CD4-positive, alpha-beta T cell (primary cell): ENCODE measurements around the gene CD72. TPM values are rescaled to one million over a fixed set of nuclear protein-coding genes. Genes with fewer than 3 reads are reported as not detected.

Experiments
- ATAC-seq: fragments of 200-7000 bp; cut with Tn5 transposase; one replicate; pipeline ENCODE4 v1.10.0; 2022; ENCODE audit warnings: mild to moderate bottlenecking; ENCODE audit not compliant: poor library complexity
- CTCF ChIA-PET: fragments of 350-600 bp; sonication (Branson Sonifier 250); formaldehyde crosslinking; loops from one replicate; lab custom pipeline; 2021; ENCODE audit warnings: antibody characterized with exemption, inconsistent platforms; lab: Charles Lee
- POLR2A ChIA-PET: fragments of 350-600 bp; sonication (Branson Sonifier 250); formaldehyde crosslinking; loops from one replicate; lab custom pipeline; 2021; ENCODE audit warnings: antibody characterized with exemption, inconsistent platforms; lab: Charles Lee
- DNase-seq, 14 experiments: peaks; one replicate each; pipeline ENCODE4 v3.0.0-alpha.2; 2013 to 2020; ENCODE audit warnings: mixed read lengths in 2 of 14
- H3K27ac ChIP-seq, 2 donors: one replicate each; pipeline versions ENCODE4 v1.5.1 to v1.7.0; 2013; ENCODE audit warnings: low read length in 2 of 2, low read depth in 1 of 2, mild to moderate bottlenecking in 1 of 2
- H3K27me3 ChIP-seq, 2 experiments: 1 replicate in 1 of 2; 2 replicates in 1 of 2; pipeline versions ENCODE4 v1.6.1 to v1.7.0; 2013; ENCODE audit warnings: low read length in 2 of 2, control low read depth in 1 of 2, mild to moderate bottlenecking in 1 of 2, moderate library complexity in 1 of 2; ENCODE audit not compliant: insufficient read depth in 2 of 2, control insufficient read depth in 1 of 2
- H3K36me3 ChIP-seq: one replicate; pipeline ENCODE4 v1.6.1; 2013; ENCODE audit warnings: low read length, control low read depth; ENCODE audit not compliant: insufficient read depth
- H3K4me1 ChIP-seq: one replicate; pipeline ENCODE4 v1.6.1; 2013; ENCODE audit warnings: low read length, control low read depth; ENCODE audit not compliant: insufficient read depth
- H3K4me3 ChIP-seq: one replicate; pipeline ENCODE4 v1.5.1; 2013; ENCODE audit warnings: mild to moderate bottlenecking, low read length, moderate library complexity
- H3K9me3 ChIP-seq, 2 experiments: 1 replicate in 1 of 2; 2 replicates in 1 of 2; pipeline versions ENCODE4 v1.6.1 to v1.7.0; 2013; ENCODE audit warnings: low read length in 2 of 2, mild to moderate bottlenecking in 2 of 2, control low read depth in 1 of 2, moderate library complexity in 1 of 2; ENCODE audit not compliant: control insufficient read depth in 1 of 2, insufficient read depth in 1 of 2
- H3K27ac Mint-ChIP-seq: one replicate; pipeline ENCODE4 v1.8.0; 2020; ENCODE audit warnings: mixed read lengths
- H3K27me3 Mint-ChIP-seq: one replicate; pipeline ENCODE4 v1.8.0; 2021; ENCODE audit warnings: mixed read lengths
- H3K36me3 Mint-ChIP-seq: one replicate; pipeline ENCODE4 v1.8.0; 2021; ENCODE audit warnings: low read depth, mixed read lengths
- H3K4me1 Mint-ChIP-seq: one replicate; pipeline ENCODE4 v1.8.0; 2021; ENCODE audit warnings: low read depth, mixed read lengths
- H3K4me3 Mint-ChIP-seq: one replicate; pipeline ENCODE4 v1.8.0; 2020; ENCODE audit warnings: mild to moderate bottlenecking, mixed read lengths
- H3K9me3 Mint-ChIP-seq: one replicate; pipeline ENCODE4 v1.8.0; 2020; ENCODE audit warnings: mixed read lengths
- CTCF ChIP-seq: fragments of 200-600 bp; IDR thresholded peaks from one replicate; pipeline ENCODE4 v1.8.0; 2022; ENCODE audit warnings: antibody characterized with exemption, mild to moderate bottlenecking
- intact Hi-C, 2 experiments: fragments of 100-400 bp; cut with DNase I in 1 of 2; cut with micrococcal nuclease in 1 of 2; formaldehyde crosslinking; loops; one replicate each; pipeline versions ENCODE4 v1.15.1 to v1.9.0; 2023 to 2025; cut with DNase I, micrococcal nuclease
- total RNA-seq, 174 experiments: library from RNA in 2 of 174; stranded (reverse) in 2 of 174; gene quantifications; one replicate each; pipeline ENCODE4 v1.2.3 and lab custom pipeline; 2021 to 2026

The CD72 gene
- total RNA-seq, 2 experiments from 2014 or later, result 2.3 to 3.6 TPM

GRCh38 chr9:35653611-35654010, 35.4 kb upstream of the CD72 start:
- peaks cover 7% of the 10 kb centered on the region for H3K36me3 ChIP-seq
- peaks cover 33% of the 10 kb centered on the region for H3K36me3 Mint-ChIP-seq
- no peak overlapping the region for H3K4me3 Mint-ChIP-seq
- ChIA-PET POLR2A (no interaction called here), CTCF (interaction anchor here (0.7 to 1.0 kb wide), 2 partner anchors 18 to 43 kb away, joined by 3 read pairs; no protein-coding TSS in a partner anchor)
- H3K27ac Mint-ChIP-seq, result peak overlapping the region; percentile 52
- H3K9me3 ChIP-seq, result peaks cover 0 to 4% of the 10 kb centered on the region in 2 experiments
- no peak for TF ChIP-seq CTCF
- peaks cover 8% of the 10 kb centered on the region for H3K27me3 Mint-ChIP-seq
- peak overlapping the region in 1 of 2 donors; percentile 2 for H3K27ac ChIP-seq
- no peaks in the 10 kb centered on the region for H3K27me3 ChIP-seq
- intact Hi-C loops, result loop anchor here in 1 of 2 experiments (5.0 kb wide), 1 partner anchor 159 kb away; the partner anchor contains the start of gene SPAG8
- ATAC-seq (no peak), DNase-seq (no peak)
- no peak overlapping the region for H3K4me3 ChIP-seq
- peaks cover 69% of the 10 kb centered on the region for H3K4me1 ChIP-seq
- peaks cover 3% of the 10 kb centered on the region for H3K9me3 Mint-ChIP-seq
- H3K4me1 Mint-ChIP-seq, result peaks cover 65% of the 10 kb centered on the region

GRCh38 chr9:35652829-35653209, 34.6 kb upstream of the CD72 start:
- Mint-ChIP-seq H3K36me3 (peaks cover 31% of the 10 kb centered on the region), H3K4me3 (no peak overlapping the region), H3K4me1 (peaks cover 69% of the 10 kb centered on the region), H3K27me3 (peaks cover 4% of the 10 kb centered on the region), H3K27ac (peak overlapping the region; percentile 52), H3K9me3 (peaks cover 2% of the 10 kb centered on the region)
- no peaks in the 10 kb centered on the region for H3K27me3 ChIP-seq
- H3K27ac ChIP-seq, result no peak overlapping the region
- no peak overlapping the region for H3K4me3 ChIP-seq
- DNase-seq, result no peak
- intact Hi-C loops, result loop anchor here in 1 of 2 experiments (5.0 kb wide), 1 partner anchor 159 kb away; the partner anchor contains the start of gene SPAG8
- POLR2A ChIA-PET, result no interaction called here
- H3K9me3 ChIP-seq, result peaks cover 0 to 3% of the 10 kb centered on the region in 2 experiments
- CTCF ChIA-PET, result interaction anchor here (1.0 kb wide), 1 partner anchor 44 kb away, joined by 3 read pairs; no protein-coding TSS in a partner anchor
- TF ChIP-seq CTCF, result no peak
- H3K36me3 ChIP-seq, result peaks cover 8% of the 10 kb centered on the region
- ATAC-seq, result no peak
- H3K4me1 ChIP-seq, result peaks cover 74% of the 10 kb centered on the region

- Mint-ChIP-seq H3K9me3 (no peaks in the 10 kb centered on the region), H3K36me3 (peaks cover 29% of the 10 kb centered on the region), H3K27me3 (no peaks in the 10 kb centered on the region), H3K4me1 (peaks cover 69% of the 10 kb centered on the region), H3K27ac (peak overlapping the region; percentile 94), H3K4me3 (peak overlapping the region; percentile 94)
- ChIA-PET POLR2A (interaction anchor here (1.2 to 6.3 kb wide), 3 partner anchors 9 to 80 kb away, joined by 5 to 84 read pairs (median 16); partner anchors contain the start of genes CREB3, TESK1 and TLN1), CTCF (no interaction called here)
- no peak overlapping the region for H3K4me3 ChIP-seq
- ATAC-seq (no peak), DNase-seq (no peak)
- no peak overlapping the region for H3K27ac ChIP-seq
- peaks cover 74% of the 10 kb centered on the region for H3K4me1 ChIP-seq
- H3K27me3 ChIP-seq, result no peaks in the 10 kb centered on the region
- no peaks in the 10 kb centered on the region for H3K9me3 ChIP-seq
- peaks cover 8% of the 10 kb centered on the region for H3K36me3 ChIP-seq
- no peak for TF ChIP-seq CTCF
- intact Hi-C loops, result loop anchor here in 1 of 2 experiments (5.0 kb wide), 1 partner anchor 160 kb away; the partner anchor contains the start of gene SPAG8
These were observed 34.0 kb upstream of the CD72 start for GRCh38 chr9:35651956-35652828.
